ENCODE results near the gene EIF4G1.

EIF4G1 gene

GRCh38 chr3:184360070-184360928, 45.9 kb downstream of the EIF4G1 start:
- H3K27ac ChIP-seq (ENCODE audit: low read depth, low read length): no peak overlapping the region
- H3K36me3 ChIP-seq (ENCODE audit: control insufficient read depth, insufficient read depth, low read length): peaks cover 5% of the 10 kb centered on the region
- no peaks in the 10 kb centered on the region for H3K27me3 ChIP-seq (ENCODE audit: control insufficient read depth, insufficient read depth, low read length)
- peak overlapping the region; percentile 91 for H3K4me3 ChIP-seq (ENCODE audit: low read length)
- peaks cover 7% of the 10 kb centered on the region for H3K4me1 ChIP-seq (ENCODE audit: control insufficient read depth, insufficient read depth, low read length)
- peak overlapping the region; percentile 12 for H3K9ac ChIP-seq (ENCODE audit: low read length)

- H3K36me3 ChIP-seq (ENCODE audit: control insufficient read depth, insufficient read depth, low read length): peaks cover 5% of the 10 kb centered on the region
- H3K4me3 ChIP-seq (ENCODE audit: low read length): peak overlapping the region; percentile 91
- peak overlapping the region; percentile 12 for H3K9ac ChIP-seq (ENCODE audit: low read length)
- H3K27ac ChIP-seq (ENCODE audit: low read depth, low read length): peak overlapping the region; percentile 99
- no peaks in the 10 kb centered on the region for H3K27me3 ChIP-seq (ENCODE audit: control insufficient read depth, insufficient read depth, low read length)
- peaks cover 7% of the 10 kb centered on the region for H3K4me1 ChIP-seq (ENCODE audit: control insufficient read depth, insufficient read depth, low read length)
These were observed 46.6 kb downstream of the EIF4G1 start for GRCh38 chr3:184360929-184361531.

GRCh38 chr3:184361532-184361931, 47.1 kb downstream of the EIF4G1 start, which contains the start of the genes CLCN2 and POLR2H:
TSS of gene CLCN2 (minus strand) at chr3:184361605. CDS start at chr3:184361479, 126 bp downstream.
TSS of gene POLR2H (plus strand) at chr3:184361710. CDS start at chr3:184363493, 1,783 bp downstream.
- peaks cover 7% of the 10 kb centered on the region for H3K4me1 ChIP-seq (ENCODE audit: control insufficient read depth, insufficient read depth, low read length)
- H3K36me3 ChIP-seq (ENCODE audit: control insufficient read depth, insufficient read depth, low read length): peaks cover 5% of the 10 kb centered on the region

GRCh38 chr3:184361932-184362667, 47.7 kb downstream of the EIF4G1 start:
- Histone ChIP-seq H3K9ac (ENCODE audit: low read length) (peak overlapping the region; percentile 77), H3K27me3 (ENCODE audit: control insufficient read depth, insufficient read depth, low read length) (no peaks in the 10 kb centered on the region), H3K4me1 (ENCODE audit: control insufficient read depth, insufficient read depth, low read length) (peaks cover 7% of the 10 kb centered on the region), H3K36me3 (ENCODE audit: control insufficient read depth, insufficient read depth, low read length) (peaks cover 8% of the 10 kb centered on the region), H3K27ac (ENCODE audit: low read depth, low read length) (peak overlapping the region; percentile 99), H3K4me3 (ENCODE audit: low read length) (peak overlapping the region; percentile 91)

More at GRCh38 chr3:184361532-184361931, 47.1 kb downstream of the EIF4G1 start, which contains the start of the genes CLCN2 and POLR2H:
- Histone ChIP-seq H3K27me3 (ENCODE audit: control insufficient read depth, insufficient read depth, low read length) (no peaks in the 10 kb centered on the region), H3K9ac (ENCODE audit: low read length) (peak within 1 kb of the TSS; percentile 77), H3K27ac (ENCODE audit: low read depth, low read length) (peak within 1 kb of the TSS; percentile 99), H3K4me3 (ENCODE audit: low read length) (peak within 1 kb of the TSS; percentile 91)

GRCh38 chr3:184362668-184363546, 48.5 kb downstream of the EIF4G1 start:
- Histone ChIP-seq H3K36me3 (ENCODE audit: control insufficient read depth, insufficient read depth, low read length) (peaks cover 8% of the 10 kb centered on the region), H3K27ac (ENCODE audit: low read depth, low read length) (peak overlapping the region; percentile 99), H3K4me3 (ENCODE audit: low read length) (peak overlapping the region; percentile 91), H3K4me1 (ENCODE audit: control insufficient read depth, insufficient read depth, low read length) (peaks cover 7% of the 10 kb centered on the region), H3K9ac (ENCODE audit: low read length) (peak overlapping the region; percentile 77), H3K27me3 (ENCODE audit: control insufficient read depth, insufficient read depth, low read length) (no peaks in the 10 kb centered on the region)

GRCh38 chr3:184366619-184367289, 52.3 kb downstream of the EIF4G1 start:
- H3K4me3 ChIP-seq (ENCODE audit: low read length): no peak overlapping the region
- no peaks in the 10 kb centered on the region for H3K27me3 ChIP-seq (ENCODE audit: control insufficient read depth, insufficient read depth, low read length)
- peaks cover 3% of the 10 kb centered on the region for H3K36me3 ChIP-seq (ENCODE audit: control insufficient read depth, insufficient read depth, low read length)
- H3K27ac ChIP-seq (ENCODE audit: low read depth, low read length): no peak overlapping the region
- no peak overlapping the region for H3K9ac ChIP-seq (ENCODE audit: low read length)
- H3K4me1 ChIP-seq (ENCODE audit: control insufficient read depth, insufficient read depth, low read length): peaks cover 5% of the 10 kb centered on the region

- H3K27ac ChIP-seq (ENCODE audit: low read depth, low read length): no peak overlapping the region
- H3K4me3 ChIP-seq (ENCODE audit: low read length): no peak overlapping the region
- peaks cover 3% of the 10 kb centered on the region for H3K36me3 ChIP-seq (ENCODE audit: control insufficient read depth, insufficient read depth, low read length)
- H3K4me1 ChIP-seq (ENCODE audit: control insufficient read depth, insufficient read depth, low read length): peaks cover 7% of the 10 kb centered on the region
- no peaks in the 10 kb centered on the region for H3K27me3 ChIP-seq (ENCODE audit: control insufficient read depth, insufficient read depth, low read length)
- no peak overlapping the region for H3K9ac ChIP-seq (ENCODE audit: low read length)
These were observed 53.7 kb downstream of the EIF4G1 start for GRCh38 chr3:184368116-184368515.

GRCh38 chr3:184368586-184369183, 54.3 kb downstream of the EIF4G1 start:
- peaks cover 3% of the 10 kb centered on the region for H3K36me3 ChIP-seq (ENCODE audit: control insufficient read depth, insufficient read depth, low read length)
- no peak overlapping the region for H3K27ac ChIP-seq (ENCODE audit: low read depth, low read length)
- H3K9ac ChIP-seq (ENCODE audit: low read length): no peak overlapping the region
- H3K4me1 ChIP-seq (ENCODE audit: control insufficient read depth, insufficient read depth, low read length): peaks cover 7% of the 10 kb centered on the region
- H3K4me3 ChIP-seq (ENCODE audit: low read length): no peak overlapping the region
- H3K27me3 ChIP-seq (ENCODE audit: control insufficient read depth, insufficient read depth, low read length): no peaks in the 10 kb centered on the region

- no peak overlapping the region for H3K9ac ChIP-seq (ENCODE audit: low read length)
- H3K27me3 ChIP-seq (ENCODE audit: control insufficient read depth, insufficient read depth, low read length): no peaks in the 10 kb centered on the region
- H3K4me1 ChIP-seq (ENCODE audit: control insufficient read depth, insufficient read depth, low read length): peaks cover 5% of the 10 kb centered on the region
- H3K4me3 ChIP-seq (ENCODE audit: low read length): no peak overlapping the region
- H3K27ac ChIP-seq (ENCODE audit: low read depth, low read length): no peak overlapping the region
- H3K36me3 ChIP-seq (ENCODE audit: control insufficient read depth, insufficient read depth, low read length): peaks cover 2% of the 10 kb centered on the region
These were observed 57.2 kb downstream of the EIF4G1 start for GRCh38 chr3:184371570-184372018.

GRCh38 chr3:184372296-184372821, 58.0 kb downstream of the EIF4G1 start:
- Histone ChIP-seq H3K9ac (ENCODE audit: low read length) (no peak overlapping the region), H3K4me3 (ENCODE audit: low read length) (no peak overlapping the region), H3K27ac (ENCODE audit: low read depth, low read length) (no peak overlapping the region), H3K4me1 (ENCODE audit: control insufficient read depth, insufficient read depth, low read length) (peaks cover 5% of the 10 kb centered on the region), H3K27me3 (ENCODE audit: control insufficient read depth, insufficient read depth, low read length) (peaks cover 1% of the 10 kb centered on the region), H3K36me3 (ENCODE audit: control insufficient read depth, insufficient read depth, low read length) (no peaks in the 10 kb centered on the region)
